Measurements from ENCODE around the gene NFKBIZ. TPM values are rescaled to one million over a fixed set of nuclear protein-coding genes. Genes with fewer than 3 reads are reported as not detected.

Gene NFKBIZ
- total RNA-seq, 1 experiment from 2014 or later: 15.1 TPM

DNA sequence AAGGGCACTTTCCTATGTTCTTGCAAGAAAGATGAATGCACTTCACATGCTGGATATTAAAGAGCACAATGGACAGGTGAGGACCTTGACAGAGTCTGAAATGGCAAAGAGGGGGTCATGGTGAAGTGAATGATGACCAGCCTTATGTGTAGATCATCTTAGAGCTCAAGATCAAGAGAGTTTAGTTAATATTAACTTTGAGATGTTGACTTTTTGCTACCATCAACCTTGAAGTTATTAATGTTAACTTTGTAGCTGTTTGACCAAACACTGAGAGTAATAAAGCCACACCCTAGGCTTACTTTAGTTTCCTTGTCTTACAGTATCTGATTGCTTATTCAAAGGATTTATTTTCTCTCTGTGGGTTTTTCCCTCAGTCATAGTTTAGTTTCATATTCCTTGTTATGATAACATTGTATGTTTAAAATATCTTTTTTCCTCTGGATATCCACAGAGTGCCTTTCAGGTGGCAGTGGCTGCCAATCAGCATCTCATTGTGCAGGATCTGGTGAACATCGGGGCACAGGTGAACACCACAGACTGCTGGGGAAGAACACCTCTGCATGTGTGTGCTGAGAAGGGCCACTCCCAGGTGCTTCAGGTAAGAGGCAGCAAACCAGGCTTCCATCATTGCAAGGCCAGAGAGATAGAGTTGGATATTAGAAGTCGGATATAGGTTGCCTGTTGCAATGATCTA, 5.4 kb downstream of the NFKBIZ start:
- DNase-seq (ENCODE audit: low spot score): no peak
- H3K9me3 Mint-ChIP-seq: no peaks in the 10 kb centered on the region
- POLR2A ChIA-PET: no interaction called here
- H3K27me3 Mint-ChIP-seq (ENCODE audit: low read depth): no peaks in the 10 kb centered on the region
- ATAC-seq: no peak
- CTCF ChIA-PET: no interaction called here
- peaks cover 12% of the 10 kb centered on the region for H3K4me1 Mint-ChIP-seq
- no peak overlapping the region for H3K4me3 Mint-ChIP-seq
- TF ChIP-seq, protein P1, sequence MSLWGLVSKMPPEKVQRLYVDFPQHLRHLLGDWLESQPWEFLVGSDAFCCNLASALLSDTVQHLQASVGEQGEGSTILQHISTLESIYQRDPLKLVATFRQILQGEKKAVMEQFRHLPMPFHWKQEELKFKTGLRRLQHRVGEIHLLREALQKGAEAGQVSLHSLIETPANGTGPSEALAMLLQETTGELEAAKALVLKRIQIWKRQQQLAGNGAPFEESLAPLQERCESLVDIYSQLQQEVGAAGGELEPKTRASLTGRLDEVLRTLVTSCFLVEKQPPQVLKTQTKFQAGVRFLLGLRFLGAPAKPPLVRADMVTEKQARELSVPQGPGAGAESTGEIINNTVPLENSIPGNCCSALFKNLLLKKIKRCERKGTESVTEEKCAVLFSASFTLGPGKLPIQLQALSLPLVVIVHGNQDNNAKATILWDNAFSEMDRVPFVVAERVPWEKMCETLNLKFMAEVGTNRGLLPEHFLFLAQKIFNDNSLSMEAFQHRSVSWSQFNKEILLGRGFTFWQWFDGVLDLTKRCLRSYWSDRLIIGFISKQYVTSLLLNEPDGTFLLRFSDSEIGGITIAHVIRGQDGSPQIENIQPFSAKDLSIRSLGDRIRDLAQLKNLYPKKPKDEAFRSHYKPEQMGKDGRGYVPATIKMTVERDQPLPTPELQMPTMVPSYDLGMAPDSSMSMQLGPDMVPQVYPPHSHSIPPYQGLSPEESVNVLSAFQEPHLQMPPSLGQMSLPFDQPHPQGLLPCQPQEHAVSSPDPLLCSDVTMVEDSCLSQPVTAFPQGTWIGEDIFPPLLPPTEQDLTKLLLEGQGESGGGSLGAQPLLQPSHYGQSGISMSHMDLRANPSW (CRISPR knock-in tag; conservative IDR thresholded peaks at IDR 0.05; ENCODE audit: low read depth): no peak
- TF ChIP-seq ZNF423 (CRISPR knock-in tag; IDR thresholded peaks at IDR 0.05): no peak
- no peak for TF ChIP-seq CREB1 (CRISPR knock-in tag; IDR thresholded peaks at IDR 0.05)
- TF ChIP-seq, protein P2, sequence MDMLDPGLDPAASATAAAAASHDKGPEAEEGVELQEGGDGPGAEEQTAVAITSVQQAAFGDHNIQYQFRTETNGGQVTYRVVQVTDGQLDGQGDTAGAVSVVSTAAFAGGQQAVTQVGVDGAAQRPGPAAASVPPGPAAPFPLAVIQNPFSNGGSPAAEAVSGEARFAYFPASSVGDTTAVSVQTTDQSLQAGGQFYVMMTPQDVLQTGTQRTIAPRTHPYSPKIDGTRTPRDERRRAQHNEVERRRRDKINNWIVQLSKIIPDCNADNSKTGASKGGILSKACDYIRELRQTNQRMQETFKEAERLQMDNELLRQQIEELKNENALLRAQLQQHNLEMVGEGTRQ (CRISPR knock-in tag; IDR thresholded peaks at IDR 0.05): no peak
- TF ChIP-seq EMX1 (CRISPR knock-in tag; IDR thresholded peaks at IDR 0.05): no peak
- TF ChIP-seq CREM (CRISPR knock-in tag; IDR thresholded peaks at IDR 0.05): no peak
- TF ChIP-seq, protein P3, sequence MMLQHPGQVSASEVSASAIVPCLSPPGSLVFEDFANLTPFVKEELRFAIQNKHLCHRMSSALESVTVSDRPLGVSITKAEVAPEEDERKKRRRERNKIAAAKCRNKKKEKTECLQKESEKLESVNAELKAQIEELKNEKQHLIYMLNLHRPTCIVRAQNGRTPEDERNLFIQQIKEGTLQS (CRISPR knock-in tag; conservative IDR thresholded peaks at IDR 0.05): no peak
- no peak for TF ChIP-seq NR1H2 (CRISPR knock-in tag; IDR thresholded peaks at IDR 0.05)
- TF ChIP-seq ESRRA (CRISPR knock-in tag; IDR thresholded peaks at IDR 0.05; ENCODE audit: borderline replicate concordance): no peak
- peaks cover 81% of the 10 kb centered on the region for H3K36me3 Mint-ChIP-seq
- H3K27ac Mint-ChIP-seq: no peak overlapping the region

DNA sequence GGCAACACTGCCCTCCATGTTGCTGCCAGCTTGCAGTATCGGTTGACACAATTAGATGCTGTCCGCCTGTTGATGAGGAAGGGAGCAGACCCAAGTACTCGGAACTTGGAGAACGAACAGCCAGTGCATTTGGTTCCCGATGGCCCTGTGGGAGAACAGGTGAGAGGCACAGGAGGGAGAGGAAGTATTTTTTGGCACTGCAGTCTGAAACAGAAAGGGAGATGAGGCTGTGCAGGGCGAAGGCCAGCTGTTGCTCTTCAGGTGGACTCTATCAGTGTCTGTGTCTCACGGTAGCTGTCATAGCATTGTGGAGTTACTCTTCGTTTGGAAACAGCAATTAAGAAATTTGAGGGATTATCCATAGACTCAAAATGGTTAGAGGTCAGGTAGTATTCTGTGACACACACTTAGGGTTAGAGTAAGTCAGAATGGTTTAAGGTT, 8.0 kb downstream of the NFKBIZ start:
- H3K4me3 Mint-ChIP-seq: no peak overlapping the region
- H3K27me3 Mint-ChIP-seq (ENCODE audit: low read depth): no peaks in the 10 kb centered on the region
- peaks cover 83% of the 10 kb centered on the region for H3K36me3 Mint-ChIP-seq
- ATAC-seq (no peak), DNase-seq (ENCODE audit: low spot score) (no peak)
- ChIA-PET POLR2A (interaction anchor here (1.6 kb wide), 1 partner anchor 181 kb away, joined by 5 read pairs; no protein-coding TSS in a partner anchor), CTCF (interaction anchor here (1.6 kb wide), 1 partner anchor 368 kb away, joined by 4 read pairs; no protein-coding TSS in a partner anchor)
- H3K4me1 Mint-ChIP-seq: no peaks in the 10 kb centered on the region
- no peaks in the 10 kb centered on the region for H3K9me3 Mint-ChIP-seq
- no peak for TF ChIP-seq MXD4 (CRISPR knock-in tag; IDR thresholded peaks at IDR 0.05; ENCODE audit: borderline replicate concordance)
- no peak for TF ChIP-seq ZBTB21 (CRISPR knock-in tag; IDR thresholded peaks at IDR 0.05; ENCODE audit: borderline replicate concordance)
- H3K27ac Mint-ChIP-seq: no peak overlapping the region

DNA sequence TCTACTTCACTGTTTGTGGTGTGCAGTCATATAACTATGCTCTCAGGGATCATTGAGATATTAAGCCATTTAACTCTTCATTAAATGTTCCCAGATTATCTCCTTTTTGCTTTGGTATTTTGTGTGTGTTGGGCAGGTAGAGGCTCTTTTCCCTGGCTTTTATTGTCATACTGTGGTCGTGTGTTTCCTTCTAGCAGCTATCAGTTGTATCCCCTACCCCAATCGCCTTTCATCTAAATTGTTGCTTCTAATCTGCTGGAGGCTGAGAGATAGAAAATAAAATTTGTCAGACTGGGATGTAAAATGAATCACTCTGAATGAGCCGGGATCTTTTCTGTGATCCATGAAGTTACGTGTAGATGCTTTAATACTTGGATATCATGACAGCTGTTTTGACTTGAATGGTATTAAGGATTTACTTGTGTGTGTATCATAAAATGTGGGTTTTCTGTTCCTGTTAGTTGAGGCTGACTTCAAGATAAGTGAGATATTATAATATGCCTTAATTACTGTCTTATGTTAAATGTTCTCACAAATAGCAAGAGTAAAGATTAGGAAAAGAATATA, 9.2 kb downstream of the NFKBIZ start:
- POLR2A ChIA-PET: interaction anchor here (0.8 kb wide), 1 partner anchor 9 kb away, joined by 3 read pairs; no protein-coding TSS in a partner anchor
- Mint-ChIP-seq H3K4me1 (no peaks in the 10 kb centered on the region), H3K27ac (no peak overlapping the region), H3K36me3 (peaks cover 71% of the 10 kb centered on the region), H3K27me3 (ENCODE audit: low read depth) (no peaks in the 10 kb centered on the region), H3K4me3 (no peak overlapping the region), H3K9me3 (no peaks in the 10 kb centered on the region)
- DNase-seq (ENCODE audit: low spot score) (no peak), ATAC-seq (no peak)
- CTCF ChIA-PET: no interaction called here
- TF ChIP-seq JAZF1 (CRISPR knock-in tag; IDR thresholded peaks at IDR 0.05) (no peak), GABPB1 (CRISPR knock-in tag; IDR thresholded peaks at IDR 0.05) (no peak), KAT7 (CRISPR knock-in tag; IDR thresholded peaks at IDR 0.05; ENCODE audit: borderline replicate concordance) (no peak), FOXP1 (CRISPR knock-in tag; IDR thresholded peaks at IDR 0.05; ENCODE audit: borderline replicate concordance) (no peak), SMAD3 (CRISPR knock-in tag; IDR thresholded peaks at IDR 0.05; ENCODE audit: borderline replicate concordance) (no peak), TP53 (CRISPR knock-in tag; IDR thresholded peaks at IDR 0.05) (no peak), CREB1 (CRISPR knock-in tag; IDR thresholded peaks at IDR 0.05) (no peak)
- TF ChIP-seq, protein P4, sequence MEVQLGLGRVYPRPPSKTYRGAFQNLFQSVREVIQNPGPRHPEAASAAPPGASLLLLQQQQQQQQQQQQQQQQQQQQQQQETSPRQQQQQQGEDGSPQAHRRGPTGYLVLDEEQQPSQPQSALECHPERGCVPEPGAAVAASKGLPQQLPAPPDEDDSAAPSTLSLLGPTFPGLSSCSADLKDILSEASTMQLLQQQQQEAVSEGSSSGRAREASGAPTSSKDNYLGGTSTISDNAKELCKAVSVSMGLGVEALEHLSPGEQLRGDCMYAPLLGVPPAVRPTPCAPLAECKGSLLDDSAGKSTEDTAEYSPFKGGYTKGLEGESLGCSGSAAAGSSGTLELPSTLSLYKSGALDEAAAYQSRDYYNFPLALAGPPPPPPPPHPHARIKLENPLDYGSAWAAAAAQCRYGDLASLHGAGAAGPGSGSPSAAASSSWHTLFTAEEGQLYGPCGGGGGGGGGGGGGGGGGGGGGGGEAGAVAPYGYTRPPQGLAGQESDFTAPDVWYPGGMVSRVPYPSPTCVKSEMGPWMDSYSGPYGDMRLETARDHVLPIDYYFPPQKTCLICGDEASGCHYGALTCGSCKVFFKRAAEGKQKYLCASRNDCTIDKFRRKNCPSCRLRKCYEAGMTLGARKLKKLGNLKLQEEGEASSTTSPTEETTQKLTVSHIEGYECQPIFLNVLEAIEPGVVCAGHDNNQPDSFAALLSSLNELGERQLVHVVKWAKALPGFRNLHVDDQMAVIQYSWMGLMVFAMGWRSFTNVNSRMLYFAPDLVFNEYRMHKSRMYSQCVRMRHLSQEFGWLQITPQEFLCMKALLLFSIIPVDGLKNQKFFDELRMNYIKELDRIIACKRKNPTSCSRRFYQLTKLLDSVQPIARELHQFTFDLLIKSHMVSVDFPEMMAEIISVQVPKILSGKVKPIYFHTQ (CRISPR knock-in tag; IDR thresholded peaks at IDR 0.05): no peak
- TF ChIP-seq, protein P5, sequence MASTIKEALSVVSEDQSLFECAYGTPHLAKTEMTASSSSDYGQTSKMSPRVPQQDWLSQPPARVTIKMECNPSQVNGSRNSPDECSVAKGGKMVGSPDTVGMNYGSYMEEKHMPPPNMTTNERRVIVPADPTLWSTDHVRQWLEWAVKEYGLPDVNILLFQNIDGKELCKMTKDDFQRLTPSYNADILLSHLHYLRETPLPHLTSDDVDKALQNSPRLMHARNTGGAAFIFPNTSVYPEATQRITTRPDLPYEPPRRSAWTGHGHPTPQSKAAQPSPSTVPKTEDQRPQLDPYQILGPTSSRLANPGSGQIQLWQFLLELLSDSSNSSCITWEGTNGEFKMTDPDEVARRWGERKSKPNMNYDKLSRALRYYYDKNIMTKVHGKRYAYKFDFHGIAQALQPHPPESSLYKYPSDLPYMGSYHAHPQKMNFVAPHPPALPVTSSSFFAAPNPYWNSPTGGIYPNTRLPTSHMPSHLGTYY (CRISPR knock-in tag; IDR thresholded peaks at IDR 0.05): no peak

Measured in WTC11 (cell line).